GM19452 (cell line): ENCODE measurements around the gene KCNAB1.
"Not testable (repeated sequence)": the region's sequence is repeated elsewhere in the genome, so short reads cannot be mapped to it uniquely, and the experiment has no call there.

ENCODE experiments used
- ATAC-seq: cut with Tn5 transposase; IDR thresholded peaks from one replicate; pipeline ENCODE4 v1.9.1; 2021; ENCODE audit not compliant: unreplicated experiment

The KCNAB1 gene

GRCh38 chr3:156174229-156174847 is 54.0 kb downstream of the KCNAB1 start:
- no peak for ATAC-seq

GRCh38 chr3:156175570-156175969 is 55.2 kb downstream of the KCNAB1 start:
- no peak for ATAC-seq

- no peak for ATAC-seq
Observed at GRCh38 chr3:156176048-156176447, 55.7 kb downstream of the KCNAB1 start.

- no peak for ATAC-seq
Observed at GRCh38 chr3:156176629-156177210, 56.3 kb downstream of the KCNAB1 start.

- no peak for ATAC-seq
Observed at GRCh38 chr3:156180077-156180476, 59.7 kb downstream of the KCNAB1 start.

- no peak for ATAC-seq
Observed at GRCh38 chr3:156181509-156181908, 61.1 kb downstream of the KCNAB1 start.

- no peak for ATAC-seq
Observed at GRCh38 chr3:156183396-156183795, 63.0 kb downstream of the KCNAB1 start.

- ATAC-seq: no peak
Observed at GRCh38 chr3:156184156-156184555, 63.8 kb downstream of the KCNAB1 start.

- ATAC-seq: no peak
Observed at GRCh38 chr3:156187146-156187769, 66.9 kb downstream of the KCNAB1 start.

- ATAC-seq: no peak
Observed at GRCh38 chr3:156188757-156189156, 68.4 kb downstream of the KCNAB1 start.

- ATAC-seq: no peak
Observed at GRCh38 chr3:156189927-156190326, 69.5 kb downstream of the KCNAB1 start.

GRCh38 chr3:156194945-156195344 is 74.6 kb downstream of the KCNAB1 start:
- ATAC-seq: not testable (repeated sequence)

GRCh38 chr3:156197152-156197551 is 76.8 kb downstream of the KCNAB1 start:
- ATAC-seq: not testable (repeated sequence)

- ATAC-seq: no peak
Observed at GRCh38 chr3:156201411-156202405, 81.3 kb downstream of the KCNAB1 start.

GRCh38 chr3:156206157-156206556 is 85.8 kb downstream of the KCNAB1 start:
- no peak for ATAC-seq

GRCh38 chr3:156207802-156208685 is 87.7 kb downstream of the KCNAB1 start:
- ATAC-seq: no peak

GRCh38 chr3:156209631-156210335 is 89.4 kb downstream of the KCNAB1 start:
- ATAC-seq: no peak

GRCh38 chr3:156211583-156211982 is 91.2 kb downstream of the KCNAB1 start:
- no peak for ATAC-seq

GRCh38 chr3:156214676-156215075 is 94.3 kb downstream of the KCNAB1 start:
- ATAC-seq: no peak

GRCh38 chr3:156215751-156216150 is 95.4 kb downstream of the KCNAB1 start:
- ATAC-seq: no peak
